AG10803 (cell line): ENCODE results near the gene EEIG2.
A peak's percentile ranks its signal among the peaks of the same experiment; 100 is the strongest.

Experiments used
- DNase-seq: peaks from one replicate; pipeline ENCODE4 v3.0.0; 2010; ENCODE audit warnings: low read depth
- H3K4me3 ChIP-seq: 2 replicates; pipeline ENCODE4 v1.5.1; 2011; ENCODE audit warnings: mild to moderate bottlenecking, low read length, control low read depth
- TF ChIP-seq, protein P1 (sequence below): conservative IDR thresholded peaks from 2 replicates; pipeline ENCODE4 v1.5.1; 2011; ENCODE audit warnings: mild to moderate bottlenecking, low read length, control low read depth, inconsistent platforms

EEIG2 gene

DNA sequence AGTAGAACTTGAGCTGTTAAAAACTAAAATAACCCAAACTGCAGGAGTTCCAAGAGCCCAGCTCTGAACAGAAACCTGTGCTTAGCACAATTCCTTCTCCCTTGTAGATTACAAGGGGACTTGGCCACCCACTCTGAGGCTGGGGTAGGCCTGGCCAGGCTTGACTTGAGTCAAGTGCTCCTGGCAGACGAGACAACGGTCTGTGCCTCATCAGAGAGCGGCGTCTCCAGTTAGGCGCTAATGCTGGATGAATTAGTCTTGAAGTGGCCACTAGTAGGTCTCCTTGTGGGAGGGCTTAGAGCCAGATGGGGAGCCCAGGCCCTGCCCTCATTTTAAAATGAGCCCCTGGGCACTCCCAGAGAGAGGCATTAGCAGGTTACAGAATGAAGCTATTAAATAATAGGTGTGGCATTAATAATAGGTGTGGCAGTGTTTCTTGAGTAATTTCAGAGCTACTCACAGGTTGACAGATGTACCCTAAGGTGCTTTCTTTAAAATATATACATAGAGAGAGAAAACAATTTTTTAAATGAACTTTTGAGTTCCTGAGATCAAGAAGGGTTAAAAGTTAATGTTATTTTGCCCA, 1.1 kb downstream of the EEIG2 start:
- peak; percentile 53 for DNase-seq
- TF ChIP-seq, protein P1, sequence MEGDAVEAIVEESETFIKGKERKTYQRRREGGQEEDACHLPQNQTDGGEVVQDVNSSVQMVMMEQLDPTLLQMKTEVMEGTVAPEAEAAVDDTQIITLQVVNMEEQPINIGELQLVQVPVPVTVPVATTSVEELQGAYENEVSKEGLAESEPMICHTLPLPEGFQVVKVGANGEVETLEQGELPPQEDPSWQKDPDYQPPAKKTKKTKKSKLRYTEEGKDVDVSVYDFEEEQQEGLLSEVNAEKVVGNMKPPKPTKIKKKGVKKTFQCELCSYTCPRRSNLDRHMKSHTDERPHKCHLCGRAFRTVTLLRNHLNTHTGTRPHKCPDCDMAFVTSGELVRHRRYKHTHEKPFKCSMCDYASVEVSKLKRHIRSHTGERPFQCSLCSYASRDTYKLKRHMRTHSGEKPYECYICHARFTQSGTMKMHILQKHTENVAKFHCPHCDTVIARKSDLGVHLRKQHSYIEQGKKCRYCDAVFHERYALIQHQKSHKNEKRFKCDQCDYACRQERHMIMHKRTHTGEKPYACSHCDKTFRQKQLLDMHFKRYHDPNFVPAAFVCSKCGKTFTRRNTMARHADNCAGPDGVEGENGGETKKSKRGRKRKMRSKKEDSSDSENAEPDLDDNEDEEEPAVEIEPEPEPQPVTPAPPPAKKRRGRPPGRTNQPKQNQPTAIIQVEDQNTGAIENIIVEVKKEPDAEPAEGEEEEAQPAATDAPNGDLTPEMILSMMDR, result peak; percentile 33
- peak overlapping the region; percentile 82 for H3K4me3 ChIP-seq

DNA sequence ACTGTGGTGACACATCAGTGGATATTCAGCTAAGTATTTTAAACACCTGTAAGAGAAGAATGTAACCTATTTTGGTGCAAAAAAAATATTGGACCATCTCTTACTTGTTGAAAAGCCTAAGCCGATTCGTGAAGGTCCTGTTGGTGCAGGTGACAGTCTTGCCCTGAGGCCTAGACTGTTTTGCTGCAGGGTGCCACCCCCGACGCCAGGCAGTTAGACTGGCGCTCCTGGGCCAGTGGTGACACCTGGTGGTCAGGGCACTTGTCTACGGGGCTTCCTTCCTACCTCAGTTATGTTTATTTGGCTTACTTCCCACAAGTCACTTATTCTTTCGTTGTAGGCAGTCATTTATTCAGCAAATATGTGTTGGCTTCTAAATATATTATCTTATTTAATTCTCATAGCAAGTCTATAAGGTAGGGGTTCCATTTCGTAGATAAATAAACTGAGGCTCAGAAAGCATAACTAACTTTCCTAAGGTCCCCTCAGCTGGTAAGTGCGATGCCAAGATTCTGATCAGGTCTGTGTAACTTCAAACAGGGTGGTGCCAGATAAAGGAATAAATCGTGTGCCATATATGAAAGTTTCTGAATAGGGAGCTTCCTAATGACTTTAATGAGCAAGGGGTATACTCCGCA, 1.9 kb downstream of the EEIG2 start:
- TF ChIP-seq, protein P1, result peak; percentile 33
- H3K4me3 ChIP-seq, result peak overlapping the region; percentile 11; the same call in 1 of the 2 replicates
- no peak for DNase-seq

DNA sequence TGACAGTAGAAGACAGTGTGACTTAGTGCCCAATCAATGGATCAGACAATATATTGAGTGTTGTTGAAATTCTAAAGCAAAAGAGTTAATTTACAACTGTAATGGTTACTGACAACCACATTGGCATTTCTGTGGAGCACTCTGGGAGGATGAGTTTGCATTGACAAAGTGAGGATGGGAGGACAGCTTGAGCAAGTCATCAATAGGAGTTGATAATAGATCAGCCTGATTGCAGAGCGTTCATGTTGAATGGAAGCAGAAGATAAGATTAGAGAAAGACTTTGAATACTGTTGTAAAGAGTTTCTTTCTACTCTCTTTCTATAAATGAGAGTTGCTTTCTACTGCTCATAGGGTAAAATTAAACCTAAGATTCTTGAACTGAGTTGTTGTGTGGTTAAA, 3.9 kb downstream of the EEIG2 start:
- TF ChIP-seq, protein P1, result no peak
- DNase-seq, result no peak
- no peak overlapping the region for H3K4me3 ChIP-seq

DNA sequence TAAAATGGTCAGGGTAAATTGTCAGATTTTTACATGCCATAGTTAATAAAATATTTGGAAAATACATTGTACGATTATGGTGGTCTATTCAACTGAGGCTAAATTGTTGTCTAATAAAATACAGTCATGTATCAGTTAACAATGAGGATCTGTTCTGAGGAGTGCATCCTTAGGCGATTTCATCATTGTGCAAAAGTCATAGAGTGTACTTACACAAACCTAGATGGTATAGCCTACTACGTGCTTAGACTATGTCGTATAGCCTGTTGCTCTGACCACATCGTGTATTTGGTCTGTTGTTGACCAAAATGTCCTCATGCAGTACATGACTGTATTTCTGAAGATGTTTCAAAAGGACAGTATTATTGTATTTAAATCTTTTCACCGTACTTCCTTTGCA, 5.2 kb downstream of the EEIG2 start:
- TF ChIP-seq, protein P1, result no peak
- no peak overlapping the region for H3K4me3 ChIP-seq
- no peak for DNase-seq

DNA sequence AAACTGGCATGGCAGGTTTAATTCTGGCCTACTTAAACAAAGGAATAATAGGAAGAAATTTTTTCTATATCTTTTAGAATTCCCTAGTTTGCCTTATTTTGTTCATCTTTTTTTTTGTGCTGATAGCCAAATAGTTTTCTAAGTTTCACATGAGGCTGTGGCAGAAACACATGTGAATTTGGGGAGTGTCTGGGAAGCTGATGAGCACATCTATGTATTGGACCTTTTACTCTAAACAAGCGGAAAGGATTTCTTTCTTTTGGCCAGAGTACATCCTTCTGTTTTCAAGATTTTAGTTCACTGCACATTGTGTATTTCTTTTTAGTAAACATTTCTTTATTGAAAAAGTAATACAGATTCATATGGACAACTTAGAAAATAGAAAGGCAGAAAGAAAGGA, 5.6 kb downstream of the EEIG2 start:
- DNase-seq, result peak; percentile 26
- no peak overlapping the region for H3K4me3 ChIP-seq
- TF ChIP-seq, protein P1, result no peak

DNA sequence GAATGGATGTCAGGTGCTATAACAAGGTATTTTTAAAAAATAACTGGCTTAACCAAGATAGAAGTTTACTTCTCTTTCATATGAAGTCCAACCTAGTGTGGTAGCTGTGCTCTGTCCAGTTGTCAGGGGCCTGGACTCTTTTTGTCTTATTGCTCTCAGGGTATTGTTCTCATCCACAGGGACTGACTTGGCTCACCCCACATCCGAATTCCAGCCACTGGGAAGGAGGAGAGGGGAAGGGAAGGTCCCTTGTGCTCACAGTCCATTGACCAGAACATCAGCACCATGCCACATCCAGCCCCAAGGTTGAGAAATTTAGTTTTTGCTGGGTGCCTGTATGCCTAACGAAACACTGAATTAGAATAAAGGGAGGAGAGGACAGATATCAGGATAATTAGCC, 8.7 kb downstream of the EEIG2 start:
- no peak for DNase-seq
- TF ChIP-seq, protein P1, result no peak
- no peak overlapping the region for H3K4me3 ChIP-seq

DNA sequence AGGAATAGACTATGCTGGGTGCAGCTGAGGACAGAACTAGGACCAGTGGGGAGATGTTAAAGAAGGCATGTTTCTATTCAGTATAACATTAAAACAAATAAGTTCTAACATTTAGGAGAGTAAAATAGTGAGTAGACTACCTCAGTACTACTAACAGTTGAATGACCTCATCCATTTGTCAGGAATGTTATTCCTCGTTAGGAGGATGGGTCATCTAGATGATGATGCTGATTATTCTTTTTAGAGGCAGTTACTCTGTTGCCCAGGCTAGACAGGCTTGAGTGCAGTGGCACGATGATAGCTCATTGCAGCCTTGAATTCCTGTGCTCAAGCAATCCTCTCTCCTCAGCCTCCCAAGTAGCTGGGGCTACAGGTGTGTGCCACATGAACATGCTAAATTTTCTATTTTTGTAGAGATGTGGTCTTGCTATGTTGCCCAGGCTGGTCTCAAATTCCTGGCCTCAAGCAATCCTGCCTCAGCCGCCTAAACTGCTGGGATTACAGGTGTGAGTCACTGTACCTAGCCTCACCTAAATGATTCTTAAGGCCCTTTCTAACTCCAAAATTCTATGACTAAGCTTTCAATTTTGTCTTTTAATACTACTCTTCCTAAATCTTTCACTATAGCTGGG, 9.3 kb downstream of the EEIG2 start:
- TF ChIP-seq, protein P1, result no peak
- no peak for DNase-seq
- H3K4me3 ChIP-seq, result no peak overlapping the region
